Trophoblast cell (in vitro differentiated cells and primary cell): ENCODE measurements around the gene NSFL1C.

Experiments
- DNase-seq, 2 donors: peaks; one replicate each; pipeline ENCODE4 v3.0.0-alpha.2; 2016
- H2AFZ ChIP-seq: 2 replicates; pipeline ENCODE4 v1.6.1; 2013; ENCODE audit warnings: low read length, moderate library complexity, mild to moderate bottlenecking; ENCODE audit not compliant: insufficient read depth, poor library complexity
- H2AK5ac ChIP-seq: 2 replicates; pipeline ENCODE4 v1.6.1; 2013; ENCODE audit warnings: mild to moderate bottlenecking, low read length
- H2BK120ac ChIP-seq: 2 replicates; pipeline ENCODE4 v1.6.1; 2013; ENCODE audit warnings: low read length, mild to moderate bottlenecking, moderate library complexity; ENCODE audit not compliant: insufficient read depth, poor library complexity
- H2BK12ac ChIP-seq: 2 replicates; pipeline ENCODE4 v1.6.1; 2013; ENCODE audit warnings: mild to moderate bottlenecking, low read length, moderate library complexity
- H2BK5ac ChIP-seq: 2 replicates; pipeline ENCODE4 v1.6.1; 2013; ENCODE audit warnings: low read length, low read depth, moderate library complexity, mild to moderate bottlenecking; ENCODE audit not compliant: poor library complexity
- H3K14ac ChIP-seq: 2 replicates; pipeline ENCODE4 v1.6.1; 2013; ENCODE audit warnings: mild to moderate bottlenecking, low read length
- H3K18ac ChIP-seq: 2 replicates; pipeline ENCODE4 v1.6.1; 2013; ENCODE audit warnings: mild to moderate bottlenecking, low read length
- H3K23ac ChIP-seq: 2 replicates; pipeline ENCODE4 v1.6.1; 2013; ENCODE audit warnings: low read length
- H3K27ac ChIP-seq: 2 replicates; pipeline ENCODE4 v1.5.1; 2013; ENCODE audit warnings: low read depth, mild to moderate bottlenecking, inconsistent platforms, low read length, moderate library complexity
- H3K27me3 ChIP-seq: 2 replicates; pipeline ENCODE4 v1.6.1; 2013; ENCODE audit warnings: inconsistent platforms, mild to moderate bottlenecking, low read length, moderate library complexity; ENCODE audit not compliant: insufficient read depth
- H3K36me3 ChIP-seq, 2 experiments: 1 replicate in 1 of 2; 2 replicates in 1 of 2; pipeline ENCODE4 v1.6.1; 2013; ENCODE audit warnings: low read length in 2 of 2, mild to moderate bottlenecking in 2 of 2, moderate library complexity in 1 of 2; ENCODE audit not compliant: insufficient read depth in 2 of 2, control insufficient read depth in 1 of 2
- H3K4ac ChIP-seq: 2 replicates; pipeline ENCODE4 v1.6.1; 2013; ENCODE audit warnings: low read depth, mild to moderate bottlenecking, low read length, moderate library complexity
- H3K4me1 ChIP-seq, 2 experiments: 1 replicate in 1 of 2; 2 replicates in 1 of 2; pipeline ENCODE4 v1.6.1; 2013; ENCODE audit warnings: low read length in 2 of 2, mild to moderate bottlenecking in 2 of 2, moderate library complexity in 1 of 2; ENCODE audit not compliant: insufficient read depth in 2 of 2, control insufficient read depth in 1 of 2
- H3K4me2 ChIP-seq: 2 replicates; pipeline ENCODE4 v1.6.1; 2013; ENCODE audit warnings: inconsistent platforms, mild to moderate bottlenecking, low read length, moderate library complexity
- H3K4me3 ChIP-seq: 2 replicates; pipeline ENCODE4 v1.5.1; 2013; ENCODE audit warnings: mild to moderate bottlenecking, low read depth, low read length, inconsistent platforms
- H3K79me1 ChIP-seq: one replicate; pipeline ENCODE4 v1.6.1; 2013; ENCODE audit warnings: low read length
- H3K79me2 ChIP-seq: 2 replicates; pipeline ENCODE4 v1.6.1; 2013; ENCODE audit warnings: low read length, mild to moderate bottlenecking; ENCODE audit not compliant: control insufficient read depth, insufficient read depth, poor library complexity
- H3K9ac ChIP-seq: 2 replicates; pipeline ENCODE4 v1.6.1; 2013; ENCODE audit warnings: mild to moderate bottlenecking, low read length
- H3K9me3 ChIP-seq: 2 replicates; pipeline ENCODE4 v1.6.1; 2013; ENCODE audit warnings: low read depth, mild to moderate bottlenecking, control low read depth, inconsistent platforms, low read length; ENCODE audit not compliant: insufficient read depth
- H4K12ac ChIP-seq: 2 replicates; pipeline ENCODE4 v1.6.1; 2013; ENCODE audit warnings: low read depth, mild to moderate bottlenecking, low read length, moderate library complexity
- H4K8ac ChIP-seq: 2 replicates; pipeline ENCODE4 v1.6.1; 2013; ENCODE audit warnings: low read depth, mild to moderate bottlenecking, low read length, moderate library complexity
- H4K91ac ChIP-seq: one replicate; pipeline ENCODE4 v1.6.1; 2013; ENCODE audit warnings: low read depth, mild to moderate bottlenecking, low read length, moderate library complexity
- WGBS: extraction: QIAGEN DNeasy Blood & Tissue Kit; methylation state at CpG from one replicate; pipeline ENCODE4 v1.1.7; 2013; ENCODE audit warnings: missing lambda C conversion rate; ENCODE audit not compliant: insufficient read length, insufficient coverage; ENCODE audit errors: extremely low coverage; 5-methylcytosine and 5-hydroxymethylcytosine counted together

Gene NSFL1C

GRCh38 chr20:1435337-1435699 lies 31.3 kb downstream of the NSFL1C start:
- Histone ChIP-seq H2AFZ (no peak overlapping the region), H2BK120ac (no peak overlapping the region)

GRCh38 chr20:1434571-1435336 lies 31.9 kb downstream of the NSFL1C start:
- no peak overlapping the region for H3K14ac ChIP-seq

More at GRCh38 chr20:1435337-1435699, 31.3 kb downstream of the NSFL1C start:
- Histone ChIP-seq H3K23ac (no peak overlapping the region), H2BK5ac (no peak overlapping the region), H3K9ac (no peak overlapping the region), H3K27ac (no peak overlapping the region), H3K36me3 (no peaks in the 10 kb centered on the region), H3K4me1 (no peaks in the 10 kb centered on the region), H3K79me2 (no peaks in the 10 kb centered on the region), H4K12ac (no peak overlapping the region), H4K91ac (no peak overlapping the region), H3K4ac (no peak overlapping the region), H3K4me3 (no peak overlapping the region), H3K14ac (no peak overlapping the region), H4K8ac (no peak overlapping the region), H3K4me2 (no peak overlapping the region), H2BK12ac (no peak overlapping the region), H3K9me3 (peaks cover 4% of the 10 kb centered on the region), H2AK5ac (no peak overlapping the region), H3K18ac (no peak overlapping the region), H3K27me3 (no peaks in the 10 kb centered on the region), H3K79me1 (no peaks in the 10 kb centered on the region)
- DNase-seq, result no peak

GRCh38 chr20:1431158-1431557 lies 35.5 kb downstream of the NSFL1C start:
- no peak overlapping the region for H3K18ac ChIP-seq
- no peak overlapping the region for H4K8ac ChIP-seq
- no peak overlapping the region for H2BK12ac ChIP-seq
- H3K4me1 ChIP-seq, result no peaks in the 10 kb centered on the region
- H3K4me3 ChIP-seq, result no peak overlapping the region
- H3K79me1 ChIP-seq, result no peaks in the 10 kb centered on the region
- H4K12ac ChIP-seq, result no peak overlapping the region
- DNase-seq, result no peak
- H3K36me3 ChIP-seq, result no peaks in the 10 kb centered on the region
- no peaks in the 10 kb centered on the region for H3K27me3 ChIP-seq
- no CpG with 5 or more reads among the region's 1 CpG for WGBS
- peaks cover 2% of the 10 kb centered on the region for H3K9me3 ChIP-seq
- no peak overlapping the region for H3K9ac ChIP-seq
- H3K27ac ChIP-seq, result no peak overlapping the region
- H2AFZ ChIP-seq, result no peak overlapping the region
- no peak overlapping the region for H2BK5ac ChIP-seq
- H2BK120ac ChIP-seq, result no peak overlapping the region
- H3K23ac ChIP-seq, result no peak overlapping the region
- H3K4ac ChIP-seq, result no peak overlapping the region
- H3K79me2 ChIP-seq, result no peaks in the 10 kb centered on the region
- H3K14ac ChIP-seq, result no peak overlapping the region
- no peak overlapping the region for H2AK5ac ChIP-seq
- no peak overlapping the region for H4K91ac ChIP-seq
- H3K4me2 ChIP-seq, result no peak overlapping the region

More at GRCh38 chr20:1434571-1435336, 31.9 kb downstream of the NSFL1C start:
- H3K4me1 ChIP-seq, result no peaks in the 10 kb centered on the region
- H2BK5ac ChIP-seq, result no peak overlapping the region
- H3K4me2 ChIP-seq, result no peak overlapping the region
- no peak overlapping the region for H2AK5ac ChIP-seq
- no peak overlapping the region for H2AFZ ChIP-seq
- no peak overlapping the region for H2BK120ac ChIP-seq
- H3K4me3 ChIP-seq, result no peak overlapping the region
- H3K79me2 ChIP-seq, result no peaks in the 10 kb centered on the region
- H4K8ac ChIP-seq, result no peak overlapping the region
- WGBS, result no CpG with 5 or more reads among the region's 2 CpGs
- no peak overlapping the region for H3K23ac ChIP-seq
- peaks cover 4% of the 10 kb centered on the region for H3K9me3 ChIP-seq
- no peaks in the 10 kb centered on the region for H3K27me3 ChIP-seq
- no peak overlapping the region for H4K12ac ChIP-seq
- H2BK12ac ChIP-seq, result no peak overlapping the region
- DNase-seq, result peak; percentile 56 to 57
- H3K9ac ChIP-seq, result no peak overlapping the region
- no peaks in the 10 kb centered on the region for H3K36me3 ChIP-seq
- no peak overlapping the region for H3K18ac ChIP-seq
- no peak overlapping the region for H4K91ac ChIP-seq
- H3K4ac ChIP-seq, result no peak overlapping the region
- no peaks in the 10 kb centered on the region for H3K79me1 ChIP-seq
- H3K27ac ChIP-seq, result no peak overlapping the region

- Histone ChIP-seq H2AFZ (no peak overlapping the region), H3K4me2 (no peak overlapping the region), H3K14ac (no peak overlapping the region), H3K23ac (no peak overlapping the region), H4K12ac (no peak overlapping the region), H3K9me3 (peaks cover 2% of the 10 kb centered on the region), H3K79me1 (no peaks in the 10 kb centered on the region), H2BK5ac (no peak overlapping the region), H4K8ac (no peak overlapping the region), H3K4me1 (no peaks in the 10 kb centered on the region), H2BK12ac (no peak overlapping the region), H3K27me3 (no peaks in the 10 kb centered on the region), H3K9ac (no peak overlapping the region), H3K27ac (no peak overlapping the region), H2AK5ac (no peak overlapping the region), H3K36me3 (no peaks in the 10 kb centered on the region), H3K4me3 (no peak overlapping the region), H3K18ac (no peak overlapping the region), H3K4ac (no peak overlapping the region), H3K79me2 (no peaks in the 10 kb centered on the region), H4K91ac (no peak overlapping the region), H2BK120ac (no peak overlapping the region)
- no CpG with 5 or more reads among the region's 1 CpG for WGBS
- no peak for DNase-seq
These were observed 36.6 kb downstream of the NSFL1C start for GRCh38 chr20:1430004-1430451.
